GM20431 (cell line): ENCODE measurements around the gene SRPK2.

Experiments used
- in situ Hi-C: fragments of 300-500 bp; cut with MseI, MboI; formaldehyde crosslinking; loops from one replicate; pipeline ENCODE4 v1.15.0; 2020; ENCODE audit warnings: low sequenced_read_pairs; ENCODE audit not compliant: unreplicated experiment

SRPK2 gene

GRCh38 chr7:105118612-105119600 lies 269.8 kb downstream of the SRPK2 start:
- in situ Hi-C loops, result no loop called here

GRCh38 chr7:105112440-105113418 lies 276.0 kb downstream of the SRPK2 start:
- in situ Hi-C loops, result no loop called here

- in situ Hi-C loops, result no loop called here
Observed at GRCh38 chr7:105107458-105107857, 281.3 kb downstream of the SRPK2 start.

GRCh38 chr7:105106473-105106872 lies 282.2 kb downstream of the SRPK2 start:
- in situ Hi-C loops, result no loop called here

DNA sequence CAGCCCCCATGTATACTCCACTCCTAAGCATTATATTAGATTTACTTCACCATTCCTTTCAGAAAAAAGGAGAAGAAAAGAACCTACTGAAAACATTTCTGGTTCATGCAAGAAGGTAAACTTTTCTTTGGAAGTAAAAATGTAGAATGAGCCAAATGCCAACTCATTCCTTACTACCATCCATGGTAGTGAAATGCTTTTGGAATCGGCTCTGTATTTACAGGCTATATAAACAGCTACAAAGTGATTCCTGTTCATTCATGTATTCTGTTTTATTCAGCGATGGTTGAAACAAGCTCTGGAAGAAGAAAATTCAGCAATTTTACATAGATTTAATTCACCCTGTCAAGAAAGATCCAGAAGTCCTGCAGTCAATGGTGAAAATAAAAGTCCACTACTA lies 283.1 kb downstream of the SRPK2 start:
- in situ Hi-C loops, result no loop called here

DNA sequence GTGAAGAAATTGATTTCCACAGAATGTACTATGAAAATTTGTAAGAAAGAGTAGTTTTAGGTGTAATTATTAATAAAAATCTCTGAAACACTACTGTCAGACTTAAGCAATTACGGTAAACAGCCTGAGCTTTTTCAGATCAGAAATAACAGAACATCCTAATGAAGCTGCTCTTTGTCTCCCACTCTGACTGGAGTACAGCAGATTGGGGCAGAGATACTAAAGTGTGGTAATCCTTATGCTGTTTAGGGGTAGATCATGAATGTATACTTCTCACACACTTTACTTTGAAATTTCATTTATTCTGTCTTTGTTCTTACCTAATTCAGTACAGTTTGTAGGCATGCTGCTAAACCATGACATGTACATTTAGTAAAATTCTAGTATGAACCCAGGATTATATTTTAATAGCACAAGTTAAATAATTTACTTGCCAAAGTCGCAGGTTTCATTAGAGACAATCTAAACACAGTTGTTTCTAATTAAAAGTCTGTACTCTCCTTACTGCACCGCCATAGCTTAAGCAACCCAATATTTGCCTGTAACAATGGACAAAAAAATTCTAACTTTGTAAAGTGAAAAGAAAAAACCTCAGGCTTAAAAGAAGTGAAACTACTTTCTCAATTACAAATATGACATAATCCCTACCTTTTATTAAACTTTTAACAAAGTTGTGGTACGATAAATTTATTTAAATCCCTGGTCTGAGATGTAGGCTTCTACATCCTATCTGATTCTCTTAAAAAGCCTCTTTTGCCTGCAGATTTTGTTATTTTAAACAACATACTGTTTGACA lies 286.0 kb downstream of the SRPK2 start:
- in situ Hi-C loops, result no loop called here

DNA sequence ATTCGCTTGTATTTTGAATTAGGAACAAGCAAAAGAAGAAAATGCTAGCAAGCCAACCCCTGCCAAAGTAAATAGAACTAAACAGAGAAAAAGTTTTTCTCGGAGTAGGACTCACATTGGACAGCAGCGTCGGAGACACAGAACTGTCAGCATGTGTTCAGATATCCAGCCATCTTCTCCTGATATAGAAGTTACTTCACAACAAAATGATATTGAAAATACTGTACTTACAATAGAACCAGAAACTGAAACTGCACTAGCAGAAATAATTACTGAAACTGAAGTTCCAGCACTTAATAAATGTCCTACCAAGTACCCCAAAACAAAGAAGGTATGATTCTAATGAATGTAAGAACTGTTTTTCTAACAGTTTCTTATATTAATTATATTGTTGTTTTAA lies 286.9 kb downstream of the SRPK2 start:
- in situ Hi-C loops, result no loop called here

- in situ Hi-C loops, result no loop called here
Observed at GRCh38 chr7:105098863-105099515, 289.7 kb downstream of the SRPK2 start.

DNA sequence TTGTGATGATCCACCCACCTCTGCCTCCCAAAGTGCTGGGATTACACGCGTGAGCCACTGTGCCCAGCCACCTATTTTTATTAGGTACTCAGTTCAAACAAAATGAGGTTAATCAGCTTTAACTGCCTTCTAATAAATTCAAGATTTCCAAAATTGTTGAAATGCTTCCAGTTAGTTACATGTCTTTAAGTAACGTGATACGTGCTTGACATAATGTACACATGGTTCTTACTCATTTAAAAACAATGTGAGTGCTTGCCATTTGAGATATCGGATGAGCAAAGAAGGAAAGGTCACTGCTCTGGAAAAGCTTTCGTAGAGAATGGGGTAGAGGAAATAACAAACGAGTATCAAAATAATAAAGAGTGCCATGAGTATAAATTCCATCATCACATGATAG lies 291.1 kb downstream of the SRPK2 start:
- in situ Hi-C loops, result no loop called here

DNA sequence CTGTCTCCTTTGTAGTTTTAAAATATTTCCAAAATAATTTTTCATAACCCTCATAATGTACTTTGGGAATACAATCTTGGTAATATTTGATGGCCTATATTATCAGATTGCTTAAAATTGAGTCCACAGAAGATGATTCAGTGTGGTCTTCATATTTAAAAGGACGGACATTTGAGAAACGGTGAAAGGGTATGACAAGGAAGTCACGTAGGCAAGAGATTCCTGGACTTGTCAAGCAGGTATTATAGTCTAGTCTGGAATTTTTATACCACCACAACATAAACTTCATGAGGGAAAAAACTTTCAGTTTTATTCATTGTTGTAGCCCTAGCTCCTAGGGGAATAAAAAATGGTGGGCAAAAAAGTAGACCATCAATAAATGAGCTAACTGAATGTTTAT lies 292.4 kb downstream of the SRPK2 start:
- in situ Hi-C loops, result no loop called here

DNA sequence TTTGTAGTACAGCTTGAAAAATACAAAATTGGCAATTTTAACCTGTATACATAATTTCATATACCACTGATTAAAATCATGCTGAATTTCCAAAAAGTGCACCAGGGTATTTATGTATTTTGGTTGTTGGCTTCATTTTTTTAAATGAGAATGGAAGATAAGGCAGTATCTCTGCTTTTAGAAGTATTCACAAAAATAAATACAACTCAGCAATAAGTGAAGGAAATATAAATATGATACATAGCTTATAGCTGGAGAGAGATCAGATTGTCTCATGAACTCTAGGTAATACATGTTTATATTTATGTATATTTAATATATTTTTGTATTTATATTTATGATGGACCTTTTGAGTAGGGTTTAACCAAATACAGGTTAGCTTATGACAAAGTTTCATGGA lies 293.8 kb downstream of the SRPK2 start:
- in situ Hi-C loops, result no loop called here

DNA sequence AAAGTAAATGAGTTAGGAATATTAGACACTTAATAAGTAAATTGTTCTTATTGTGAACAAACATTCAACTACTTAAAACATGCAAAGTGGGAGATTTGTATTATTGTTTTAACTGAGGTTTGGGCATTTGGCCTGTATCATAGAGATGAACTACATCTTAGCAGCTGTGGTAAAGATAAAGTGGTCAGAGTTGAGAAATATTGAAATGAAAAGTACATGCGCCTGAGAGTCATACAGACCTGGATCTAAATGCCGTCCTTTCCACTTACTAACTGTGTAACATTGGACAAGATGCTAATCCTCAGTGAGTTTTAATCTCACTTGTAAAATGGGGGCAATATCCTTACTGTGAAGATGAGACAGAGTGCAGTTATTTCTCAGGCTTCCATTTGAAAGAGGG lies 300.3 kb downstream of the SRPK2 start:
- in situ Hi-C loops, result no loop called here

DNA sequence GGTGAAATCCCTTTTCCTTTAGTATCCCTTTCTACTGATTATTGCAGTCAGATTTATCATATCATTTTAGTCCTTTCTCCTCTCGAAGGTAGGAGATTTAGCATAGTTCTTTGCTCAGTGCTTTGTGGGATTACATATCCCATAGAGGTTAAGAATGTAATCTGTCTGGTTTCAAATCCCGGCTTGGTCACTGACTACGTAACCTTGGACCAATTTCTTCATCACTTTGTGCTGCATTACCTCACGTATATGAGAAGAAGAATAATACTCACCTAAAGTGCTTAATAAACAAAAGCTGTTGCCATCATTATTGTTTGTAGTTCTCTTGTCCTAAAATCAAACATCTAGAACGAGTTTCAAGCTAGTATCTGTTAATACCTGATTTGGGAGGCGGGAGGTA lies 300.7 kb downstream of the SRPK2 start:
- in situ Hi-C loops, result no loop called here

GRCh38 chr7:105086850-105087249 lies 301.9 kb downstream of the SRPK2 start:
- in situ Hi-C loops, result no loop called here

GRCh38 chr7:105084581-105084980 lies 304.1 kb downstream of the SRPK2 start:
- in situ Hi-C loops, result no loop called here

- in situ Hi-C loops, result no loop called here
Observed at GRCh38 chr7:105079348-105079747, 309.4 kb downstream of the SRPK2 start.

DNA sequence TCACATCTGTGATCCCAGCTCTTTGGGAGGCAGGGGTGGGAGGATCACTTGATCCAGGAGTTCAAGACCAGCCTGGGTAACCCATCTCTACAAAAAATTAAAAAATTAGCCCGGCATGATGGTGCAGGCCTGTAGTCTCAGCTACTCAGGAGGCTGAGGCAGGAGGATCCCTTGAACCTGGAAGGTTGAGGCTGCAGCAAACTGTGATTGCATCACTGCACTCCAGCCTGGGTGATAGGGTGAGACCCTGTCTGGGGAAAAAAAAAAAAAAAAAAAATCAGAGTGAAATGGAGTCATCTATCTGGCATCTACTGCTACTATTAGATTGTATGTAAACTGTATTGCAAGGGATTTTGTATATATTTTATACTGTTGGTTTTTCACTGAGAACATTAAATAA lies 315.6 kb downstream of the SRPK2 start:
- in situ Hi-C loops, result no loop called here

GRCh38 chr7:105068886-105069285 lies 319.8 kb downstream of the SRPK2 start:
- in situ Hi-C loops, result no loop called here

GRCh38 chr7:105067691-105068090 lies 321.0 kb downstream of the SRPK2 start:
- in situ Hi-C loops, result no loop called here
